Fibroblast of mammary gland (primary cell): Measurements from ENCODE around the gene DQX1.

Source experiments
- DNase-seq: peaks from one replicate; pipeline ENCODE4 v3.0.0-alpha.2; 2010; ENCODE audit warnings: low read depth
- H3K4me3 ChIP-seq: 2 replicates; pipeline ENCODE4 v1.5.1; 2011; ENCODE audit warnings: low read depth, mild to moderate bottlenecking, low read length, moderate library complexity; ENCODE audit not compliant: control insufficient read depth
- TF ChIP-seq, protein P1 (sequence below): conservative IDR thresholded peaks from 2 replicates; pipeline ENCODE4 v1.5.1; 2011; ENCODE audit warnings: low read depth, low read length, inconsistent platforms; ENCODE audit not compliant: control insufficient read depth, insufficient read depth

The DQX1 gene

DNA sequence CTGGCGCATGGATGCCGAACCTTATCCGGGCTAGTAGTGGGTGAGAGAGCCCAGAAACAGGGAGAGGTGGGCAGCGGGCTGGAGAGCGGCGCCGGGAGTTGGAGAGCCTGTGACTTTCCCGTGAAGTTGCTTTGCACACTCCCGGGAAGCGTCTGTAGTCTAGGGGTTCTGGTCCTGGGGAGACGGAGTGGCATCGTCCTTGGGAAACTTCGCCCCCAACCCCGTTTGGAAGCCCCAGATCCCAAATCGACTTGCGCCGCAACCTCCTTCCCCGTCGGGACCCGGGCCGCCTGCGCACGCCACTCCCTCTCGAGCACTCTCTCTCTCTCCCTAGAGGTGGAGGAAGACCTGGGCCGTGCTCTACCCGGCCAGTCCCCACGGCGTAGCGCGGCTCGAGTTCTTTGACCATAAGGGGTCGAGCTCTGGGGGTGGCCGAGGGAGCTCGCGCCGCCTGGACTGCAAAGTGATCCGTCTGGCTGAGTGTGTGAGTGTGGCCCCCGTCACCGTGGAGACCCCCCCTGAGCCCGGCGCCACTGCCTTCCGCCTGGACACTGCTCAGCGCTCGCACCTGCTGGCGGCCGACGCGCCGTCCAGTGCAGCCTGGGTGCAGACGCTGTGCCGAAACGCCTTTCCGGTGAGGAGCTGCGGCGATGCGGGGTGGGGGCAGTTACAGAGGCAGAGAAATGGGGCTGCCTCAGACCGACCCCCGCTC is 28.9 kb upstream of the DQX1 start:
- peak overlapping the region; percentile 98 for H3K4me3 ChIP-seq
- peak; percentile 19 for DNase-seq
- TF ChIP-seq, protein P1, sequence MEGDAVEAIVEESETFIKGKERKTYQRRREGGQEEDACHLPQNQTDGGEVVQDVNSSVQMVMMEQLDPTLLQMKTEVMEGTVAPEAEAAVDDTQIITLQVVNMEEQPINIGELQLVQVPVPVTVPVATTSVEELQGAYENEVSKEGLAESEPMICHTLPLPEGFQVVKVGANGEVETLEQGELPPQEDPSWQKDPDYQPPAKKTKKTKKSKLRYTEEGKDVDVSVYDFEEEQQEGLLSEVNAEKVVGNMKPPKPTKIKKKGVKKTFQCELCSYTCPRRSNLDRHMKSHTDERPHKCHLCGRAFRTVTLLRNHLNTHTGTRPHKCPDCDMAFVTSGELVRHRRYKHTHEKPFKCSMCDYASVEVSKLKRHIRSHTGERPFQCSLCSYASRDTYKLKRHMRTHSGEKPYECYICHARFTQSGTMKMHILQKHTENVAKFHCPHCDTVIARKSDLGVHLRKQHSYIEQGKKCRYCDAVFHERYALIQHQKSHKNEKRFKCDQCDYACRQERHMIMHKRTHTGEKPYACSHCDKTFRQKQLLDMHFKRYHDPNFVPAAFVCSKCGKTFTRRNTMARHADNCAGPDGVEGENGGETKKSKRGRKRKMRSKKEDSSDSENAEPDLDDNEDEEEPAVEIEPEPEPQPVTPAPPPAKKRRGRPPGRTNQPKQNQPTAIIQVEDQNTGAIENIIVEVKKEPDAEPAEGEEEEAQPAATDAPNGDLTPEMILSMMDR: no peak

DNA sequence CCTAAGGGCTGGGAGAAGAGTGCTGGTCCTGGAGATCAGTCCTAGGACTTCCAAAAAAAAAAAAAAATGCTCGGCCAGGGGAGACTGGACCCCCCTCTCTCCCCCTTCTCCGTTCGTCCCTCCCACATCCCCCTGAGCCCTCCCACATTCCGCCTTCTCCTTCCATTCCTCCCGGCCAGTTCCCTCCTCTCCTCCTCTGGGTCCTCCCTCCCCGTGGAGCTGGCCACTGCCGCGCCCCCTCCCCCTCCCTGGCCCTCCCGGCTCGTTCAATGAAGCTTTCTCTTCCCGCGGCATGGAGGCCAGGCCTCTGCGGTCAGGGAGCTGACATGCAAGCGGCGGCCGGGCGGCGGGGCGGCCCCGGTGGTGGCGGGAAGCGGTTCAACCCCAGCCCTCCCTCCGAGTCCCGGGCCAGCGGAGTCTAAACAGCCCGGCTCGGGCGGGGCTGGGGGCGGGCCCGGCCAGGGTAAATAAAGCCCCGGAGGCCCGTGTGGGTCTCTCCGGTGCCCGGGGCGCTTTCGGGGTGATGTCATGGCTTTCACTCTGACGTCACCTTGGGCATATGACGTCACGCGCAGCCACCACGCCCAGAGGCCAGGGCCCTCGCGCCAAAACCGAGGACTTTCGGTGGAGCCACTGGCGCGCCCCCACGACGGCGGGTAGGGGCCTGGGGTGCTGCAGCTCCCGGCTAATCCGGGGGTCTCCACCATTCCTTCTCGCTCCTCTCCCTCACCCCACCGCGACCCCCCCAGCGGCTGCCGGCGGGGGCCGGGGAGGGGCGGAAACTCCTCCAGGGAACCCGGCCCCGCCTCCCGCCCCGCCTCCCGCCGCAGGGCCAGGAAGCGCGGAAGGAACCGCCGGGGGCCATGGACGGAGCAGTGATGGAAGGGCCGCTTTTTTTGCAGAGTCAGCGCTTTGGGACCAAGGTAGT is 28.1 kb upstream of the DQX1 start, which contains the start of the genes DOK1 and LOXL3:
Gene DOK1, plus strand, starts transcription at position 829 of the 928 bp plus-strand sequence. Its CDS starts 35 bp downstream, at position 864.
Gene LOXL3, minus strand, starts transcription at position 51 of the 928 bp plus-strand sequence. CDS start 1,308 bp downstream, outside the sequence.
- peak within 1 kb of the TSS; percentile 98 for H3K4me3 ChIP-seq
- DNase-seq: peak; percentile 84
- TF ChIP-seq, protein P1: no peak

DNA sequence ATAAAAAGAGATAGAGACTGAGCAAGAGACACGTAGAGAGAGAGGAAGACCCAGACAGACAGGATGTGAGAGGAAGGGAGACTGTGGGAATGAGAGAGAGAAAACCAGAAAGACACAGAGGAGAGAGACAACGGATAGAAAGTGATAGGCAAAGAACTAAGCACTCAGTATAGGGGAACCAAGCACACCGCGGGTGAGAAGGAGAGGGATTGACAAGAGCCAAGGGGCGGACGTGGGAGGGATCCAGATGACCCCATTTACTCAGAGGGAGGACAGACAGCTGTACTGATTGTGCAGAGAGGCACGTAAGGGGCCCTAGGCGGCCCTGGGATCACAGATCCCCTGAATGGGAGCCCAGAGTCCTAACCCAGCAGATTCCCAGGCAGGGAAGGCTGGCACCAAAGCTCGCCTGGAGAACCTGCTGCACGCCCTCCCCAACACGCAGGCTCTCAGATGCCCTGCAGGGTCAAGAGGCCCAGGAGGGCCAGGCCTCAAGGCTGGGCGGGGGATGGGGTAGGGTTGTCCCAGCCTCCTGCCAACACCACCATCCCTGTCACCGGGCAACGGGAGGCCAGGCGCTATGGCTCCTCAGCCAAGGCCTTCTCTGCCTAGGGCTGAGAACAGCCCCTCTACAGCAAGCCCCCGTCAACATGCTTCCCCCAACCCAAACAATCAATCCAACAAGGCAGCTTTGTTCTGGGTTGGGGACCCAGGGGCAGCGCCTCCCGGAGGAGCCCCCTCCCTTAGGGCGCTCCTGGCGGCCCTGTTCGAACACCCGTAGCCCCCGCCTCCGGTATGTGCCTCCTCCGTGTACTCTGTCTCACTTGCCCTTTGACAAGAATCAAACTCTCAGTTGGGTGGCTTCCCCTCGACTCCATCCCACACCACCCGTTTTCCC is 27.1 kb upstream of the DQX1 start:
- TF ChIP-seq, protein P1: no peak
- peak overlapping the region; percentile 98 for H3K4me3 ChIP-seq
- peak; percentile 32 for DNase-seq

DNA sequence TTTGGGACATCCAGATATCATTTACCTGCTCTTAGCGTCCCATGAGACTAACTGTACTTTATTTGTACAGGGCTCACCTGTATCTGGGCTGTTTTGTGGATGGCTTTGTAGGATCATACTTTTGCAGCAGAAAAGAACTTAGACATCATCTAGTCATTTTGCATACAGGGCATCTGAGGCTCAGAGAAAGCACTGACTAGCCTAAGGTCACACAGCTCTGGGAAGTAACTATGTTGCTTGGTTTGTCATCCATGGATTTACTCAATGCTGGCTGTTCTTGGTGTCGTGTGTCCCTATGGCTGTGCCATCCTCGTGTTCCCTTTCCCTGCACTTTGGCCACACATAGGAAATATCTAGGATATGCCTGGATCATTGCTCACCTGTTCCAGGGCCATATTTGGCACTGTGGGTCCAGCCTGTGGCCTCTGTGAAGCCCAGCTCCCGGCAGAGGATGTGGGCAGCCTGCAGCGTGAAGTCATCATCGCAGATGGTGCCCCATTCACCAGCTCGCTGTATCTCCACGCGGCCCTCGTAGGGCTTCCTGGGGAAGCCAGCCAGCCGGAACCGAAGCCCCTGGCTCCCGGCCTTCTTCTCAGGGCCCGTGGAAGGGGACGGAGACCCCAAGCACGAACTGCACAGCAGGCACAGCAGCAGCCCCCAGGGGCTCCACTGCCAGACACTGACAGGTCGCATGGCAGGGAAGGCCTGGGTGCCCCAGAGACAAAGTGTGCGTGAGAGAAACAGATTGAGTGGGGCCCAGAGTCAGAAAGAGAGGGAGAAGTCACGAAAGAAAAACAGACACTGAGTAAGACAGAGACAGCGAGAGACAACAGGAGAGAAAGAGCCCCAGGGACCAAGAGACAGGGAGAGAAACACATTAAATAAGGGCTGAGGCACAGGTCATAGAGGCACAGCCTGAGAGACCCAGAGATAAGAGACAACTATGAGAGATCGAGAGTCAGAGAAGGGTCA is 26.2 kb upstream of the DQX1 start:
- TF ChIP-seq, protein P1: no peak
- no peak for DNase-seq
- H3K4me3 ChIP-seq: peak overlapping the region; percentile 98

DNA sequence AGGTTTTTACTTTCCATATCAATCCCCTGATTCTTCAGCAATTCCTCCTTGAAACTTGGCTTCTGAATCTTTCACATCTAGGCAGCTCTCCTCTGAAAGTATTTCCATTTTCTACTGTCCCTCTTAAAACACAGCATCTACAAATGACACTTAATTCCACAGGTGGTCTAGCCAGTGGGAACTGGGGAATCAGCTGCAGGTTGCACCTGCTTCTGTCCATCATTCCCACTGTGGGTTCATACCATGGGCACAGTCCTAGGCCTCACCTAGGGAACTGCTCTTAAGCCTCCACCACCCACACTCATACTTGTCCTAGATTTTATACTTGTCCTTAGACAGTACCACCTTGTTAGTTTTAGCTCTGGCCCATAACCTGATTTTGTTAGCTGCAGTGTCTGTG is 25.5 kb upstream of the DQX1 start:
- H3K4me3 ChIP-seq: no peak overlapping the region
- TF ChIP-seq, protein P1: no peak
- DNase-seq: no peak
